Endothelial cell of umbilical vein (primary cell): ENCODE data around the gene GRK6.

ENCODE experiments used
- CTCF ChIP-seq, 2 donors: IDR thresholded peaks; 1 replicate in 1 of 2; 2 replicates in 1 of 2; pipeline ENCODE4 v1.5.1; 2011; ENCODE audit warnings: low read length in 2 of 2, mild to moderate bottlenecking in 2 of 2, moderate library complexity in 2 of 2, control low read depth in 1 of 2, inconsistent platforms in 1 of 2, low read depth in 1 of 2; ENCODE audit not compliant: insufficient read depth in 1 of 2; ENCODE audit errors: extremely low read depth in 1 of 2
- POLR2A ChIP-seq: IDR thresholded peaks from 2 replicates; pipeline ENCODE4 v1.6.1; 2012; ENCODE audit warnings: low read depth, mild to moderate bottlenecking, control low read depth, low read length

- TF ChIP-seq CTCF (IDR thresholded peaks at IDR 0.05; ENCODE audit: extremely low read depth in 1 of 2, insufficient read depth in 1 of 2, low read depth in 1 of 2, low read length in 2 of 2) = no peak
- no peak for TF ChIP-seq POLR2A
Measured at GRCh38 chr5:177389241-177390169, 37.0 kb upstream of the GRK6 start.
